ENCODE measurements around the gene PERCC1.

Gene PERCC1

GRCh38 chr16:1429012-1429411 is 1.9 kb upstream of the PERCC1 start:
- no peak overlapping the region for H3K4me3 ChIP-seq (ENCODE audit: low read depth, low read length)
- no peak for TF ChIP-seq CTCF (IDR thresholded peaks at IDR 0.05; ENCODE audit: low read depth, low read length)
- no peaks in the 10 kb centered on the region for H3K9me3 ChIP-seq (ENCODE audit: severe bottlenecking)
- no peak overlapping the region for H3K27ac ChIP-seq
- H3K36me3 ChIP-seq, result no peaks in the 10 kb centered on the region
- no peak for DNase-seq
- no peaks in the 10 kb centered on the region for H3K27me3 ChIP-seq (ENCODE audit: insufficient read depth, low read depth, severe bottlenecking)

- Histone ChIP-seq H3K4me3 (ENCODE audit: low read depth, low read length) (no peak overlapping the region), H3K27ac (no peak overlapping the region), H3K9me3 (ENCODE audit: severe bottlenecking) (no peaks in the 10 kb centered on the region), H3K27me3 (ENCODE audit: insufficient read depth, low read depth, severe bottlenecking) (no peaks in the 10 kb centered on the region), H3K36me3 (no peaks in the 10 kb centered on the region)
- no peak for TF ChIP-seq CTCF (IDR thresholded peaks at IDR 0.05; ENCODE audit: low read depth, low read length)
- no peak for DNase-seq
These were observed 1.2 kb upstream of the PERCC1 start for GRCh38 chr16:1429631-1430030.

GRCh38 chr16:1430214-1430758 is 592 bp upstream of the PERCC1 start:
- Histone ChIP-seq H3K36me3 (no peaks in the 10 kb centered on the region), H3K4me3 (ENCODE audit: low read depth, low read length) (no peak overlapping the region), H3K9me3 (ENCODE audit: severe bottlenecking) (no peaks in the 10 kb centered on the region), H3K27me3 (ENCODE audit: insufficient read depth, low read depth, severe bottlenecking) (no peaks in the 10 kb centered on the region), H3K27ac (no peak overlapping the region)
- no peak for TF ChIP-seq CTCF (IDR thresholded peaks at IDR 0.05; ENCODE audit: low read depth, low read length)
- DNase-seq, result no peak

- Histone ChIP-seq H3K27ac (no peak overlapping the region), H3K4me3 (ENCODE audit: low read depth, low read length) (no peak overlapping the region), H3K9me3 (ENCODE audit: severe bottlenecking) (no peaks in the 10 kb centered on the region), H3K36me3 (no peaks in the 10 kb centered on the region), H3K27me3 (ENCODE audit: insufficient read depth, low read depth, severe bottlenecking) (no peaks in the 10 kb centered on the region)
- DNase-seq, result no peak
- TF ChIP-seq CTCF (IDR thresholded peaks at IDR 0.05; ENCODE audit: low read depth, low read length), result no peak
These were observed 806 bp downstream of the PERCC1 start for GRCh38 chr16:1431497-1432270.

- no peaks in the 10 kb centered on the region for H3K36me3 ChIP-seq
- DNase-seq, result no peak
- no peaks in the 10 kb centered on the region for H3K27me3 ChIP-seq (ENCODE audit: insufficient read depth, low read depth, severe bottlenecking)
- no peak for TF ChIP-seq CTCF (IDR thresholded peaks at IDR 0.05; ENCODE audit: low read depth, low read length)
- no peak overlapping the region for H3K27ac ChIP-seq
- no peaks in the 10 kb centered on the region for H3K9me3 ChIP-seq (ENCODE audit: severe bottlenecking)
- H3K4me3 ChIP-seq (ENCODE audit: low read depth, low read length), result no peak overlapping the region
These were observed 1.7 kb downstream of the PERCC1 start for GRCh38 chr16:1432388-1433262.
